ENCODE results near the gene GULP1. TPM values are rescaled to one million over a fixed set of nuclear protein-coding genes. Genes with fewer than 3 reads are reported as not detected.

GULP1 gene
- polyA plus RNA-seq, 1 donor (not counting 4 experiments of a cell fraction or from before 2014, with no cell fraction given) = 11.7 TPM

GRCh38 chr2:188599140-188599539 is 307.5 kb downstream of the GULP1 start:
- Histone ChIP-seq H3K27me3 (ENCODE audit: control insufficient read depth, extremely low read depth, insufficient read depth, low read length) (no peaks in the 10 kb centered on the region), H4K20me1 (ENCODE audit: control insufficient read depth, extremely low read depth, insufficient read depth, low read length) (no peaks in the 10 kb centered on the region), H3K36me3 (ENCODE audit: control insufficient read depth in 2 of 2, extremely low read depth in 1 of 2, insufficient read depth in 2 of 2, low read length in 2 of 2) (no peaks in the 10 kb centered on the region), H2AFZ (ENCODE audit: control insufficient read depth, low read length) (no peak overlapping the region), H3K4me2 (ENCODE audit: control insufficient read depth, extremely low read depth, insufficient read depth, low read depth, low read length) (no peak overlapping the region), H3K9me1 (ENCODE audit: control insufficient read depth, extremely low read depth, insufficient read depth, low read length) (no peaks in the 10 kb centered on the region), H3K27ac (ENCODE audit: control insufficient read depth, insufficient read depth, low read length) (no peak overlapping the region), H3K9ac (ENCODE audit: control insufficient read depth, extremely low read depth, insufficient read depth, low read length) (no peak overlapping the region), H3K4me3 (ENCODE audit: control insufficient read depth in 2 of 3, extremely low read depth in 1 of 3, insufficient read depth in 2 of 3, low read depth in 1 of 3, low read length in 3 of 3) (no peak overlapping the region), H3K79me2 (ENCODE audit: control insufficient read depth, insufficient read depth, low read length) (no peaks in the 10 kb centered on the region), H3K4me1 (ENCODE audit: control insufficient read depth, extremely low read depth, insufficient read depth, low read length) (no peaks in the 10 kb centered on the region), H3K9me3 (ENCODE audit: control insufficient read depth, low read depth, low read length) (no peaks in the 10 kb centered on the region)
- no peak for DNase-seq (ENCODE audit: low read depth, low spot score)
- TF ChIP-seq EZH2 (IDR thresholded peaks at IDR 0.05; ENCODE audit: low read length) (no peak), CTCF (optimal IDR thresholded peaks at IDR 0.05 in 1 of 3, IDR thresholded peaks at IDR 0.05 in 1 of 3, conservative IDR thresholded peaks at IDR 0.05 in 1 of 3; ENCODE audit: extremely low read depth in 1 of 3, insufficient read depth in 2 of 3, low read length in 3 of 3) (no peak)
- dilution Hi-C loops (cut with MboI; ENCODE audit: extremely low pct_ligation_motif_present, low sequenced_read_pairs) = no loop called here
- FAIRE-seq = no peak

GRCh38 chr2:188600536-188601210 is 309.0 kb downstream of the GULP1 start:
- no peaks in the 10 kb centered on the region for H3K4me1 ChIP-seq (ENCODE audit: control insufficient read depth, extremely low read depth, insufficient read depth, low read length)
- no peaks in the 10 kb centered on the region for H3K9me3 ChIP-seq (ENCODE audit: control insufficient read depth, low read depth, low read length)
- no peak overlapping the region for H2AFZ ChIP-seq (ENCODE audit: control insufficient read depth, low read length)
- TF ChIP-seq EZH2 (IDR thresholded peaks at IDR 0.05; ENCODE audit: low read length) = no peak
- no peak for TF ChIP-seq CTCF (optimal IDR thresholded peaks at IDR 0.05 in 1 of 3, IDR thresholded peaks at IDR 0.05 in 1 of 3, conservative IDR thresholded peaks at IDR 0.05 in 1 of 3; ENCODE audit: extremely low read depth in 1 of 3, insufficient read depth in 2 of 3, low read length in 3 of 3)
- H3K27me3 ChIP-seq (ENCODE audit: control insufficient read depth, extremely low read depth, insufficient read depth, low read length) = no peaks in the 10 kb centered on the region
- no peaks in the 10 kb centered on the region for H3K79me2 ChIP-seq (ENCODE audit: control insufficient read depth, insufficient read depth, low read length)
- H3K36me3 ChIP-seq (ENCODE audit: control insufficient read depth in 2 of 2, extremely low read depth in 1 of 2, insufficient read depth in 2 of 2, low read length in 2 of 2) = no peaks in the 10 kb centered on the region
- no peak overlapping the region for H3K4me2 ChIP-seq (ENCODE audit: control insufficient read depth, extremely low read depth, insufficient read depth, low read depth, low read length)
- no peak overlapping the region for H3K4me3 ChIP-seq (ENCODE audit: control insufficient read depth in 2 of 3, extremely low read depth in 1 of 3, insufficient read depth in 2 of 3, low read depth in 1 of 3, low read length in 3 of 3)
- no peaks in the 10 kb centered on the region for H4K20me1 ChIP-seq (ENCODE audit: control insufficient read depth, extremely low read depth, insufficient read depth, low read length)
- H3K27ac ChIP-seq (ENCODE audit: control insufficient read depth, insufficient read depth, low read length) = no peak overlapping the region
- FAIRE-seq (no peak), DNase-seq (ENCODE audit: low read depth, low spot score) (no peak)
- no peaks in the 10 kb centered on the region for H3K9me1 ChIP-seq (ENCODE audit: control insufficient read depth, extremely low read depth, insufficient read depth, low read length)
- H3K9ac ChIP-seq (ENCODE audit: control insufficient read depth, extremely low read depth, insufficient read depth, low read length) = no peak overlapping the region
- dilution Hi-C loops (cut with MboI; ENCODE audit: extremely low pct_ligation_motif_present, low sequenced_read_pairs) = no loop called here
